Stomach (tissue), 9 donors: ENCODE data around the gene TENT4B. TPM values are rescaled to one million over a fixed set of nuclear protein-coding genes. Genes with fewer than 3 reads are reported as not detected.
A peak's percentile ranks its signal among the peaks of the same experiment; 100 is the strongest.

Experiments
- DNase-seq, 2 donors: peaks; one replicate each; pipeline versions ENCODE4 v3.0.0 to v3.0.0-alpha.2; 2013 to 2019
- H3K27ac ChIP-seq, 5 donors: fragments of 200-600 bp in 4 of 5; sonication (generic) in 4 of 5; one replicate each; pipeline ENCODE4 v1.5.1; 2013 to 2019; ENCODE audit warnings: mild to moderate bottlenecking in 1 of 5, moderate library complexity in 1 of 5
- H3K27me3 ChIP-seq, 3 donors: fragments of 200-600 bp; sonication (generic); one replicate each; pipeline ENCODE4 v1.5.1; 2017 to 2019; ENCODE audit warnings: mixed run types in 1 of 3
- H3K36me3 ChIP-seq, 4 donors: fragments of 200-600 bp; sonication (generic); 1 replicate in 3 of 4; 2 replicates in 1 of 4; pipeline ENCODE4 v1.5.1; 2016 to 2019
- H3K4me1 ChIP-seq, 4 donors: fragments of 200-600 bp; sonication (generic); one replicate each; pipeline ENCODE4 v1.5.1; 2016 to 2019
- H3K4me3 ChIP-seq, 4 donors: fragments of 200-600 bp; sonication (generic) in 3 of 4; one replicate each; pipeline ENCODE4 v1.5.1; 2016 to 2019; ENCODE audit warnings: mild to moderate bottlenecking in 1 of 4
- H3K9me3 ChIP-seq, 4 donors: fragments of 200-600 bp; sonication (generic); one replicate each; pipeline ENCODE4 v1.5.1; 2016 to 2019
- EP300 ChIP-seq: sonication (generic); formaldehyde crosslinking; IDR thresholded peaks from one replicate; pipeline ENCODE4 v1.6.1; 2017; ENCODE audit warnings: antibody characterized with exemption
- POLR2A ChIP-seq, 4 donors: fragments of 450-650 bp; IDR thresholded peaks; one replicate each; pipeline ENCODE4 v1.6.1; 2016; ENCODE audit warnings: antibody characterized with exemption in 4 of 4, control low read depth in 2 of 4, mild to moderate bottlenecking in 1 of 4, moderate library complexity in 1 of 4
- POLR2AphosphoS5 ChIP-seq, 3 donors: sonication (generic); formaldehyde crosslinking; IDR thresholded peaks; one replicate each; pipeline ENCODE4 v1.6.1; 2016; ENCODE audit warnings: antibody characterized with exemption in 3 of 3
- WGBS, 5 donors: extraction: QIAGEN DNeasy Blood & Tissue Kit in 3 of 5; methylation state at CpG; one replicate each; pipeline versions ENCODE4 v1.1.5 to v1.1.7; 2013 to 2018; 5-methylcytosine and 5-hydroxymethylcytosine counted together
- intact Hi-C: fragments of 100-400 bp; cut with DNase I; formaldehyde crosslinking; loops from one replicate; pipeline ENCODE4 v1.15.1; 2023; ENCODE audit warnings: low total_unique reads
- polyA plus RNA-seq, 3 donors: library from polyadenylated mRNA; stranded (reverse); fragments of 200-250 nt; gene quantifications; one replicate each; pipeline ENCODE4 v1.2.3, GENCODE V29; 2013
- total RNA-seq, 5 donors: library from RNA; depleted of rRNA; stranded (reverse); fragments of >200 nt; gene quantifications; one replicate each; pipeline versions ENCODE4 v1.1.0 to v1.2.3, GENCODE V29; 2014 to 2016
- TF ChIP-seq, protein P1 (sequence below), 7 experiments: fragments of 450-650 bp in 4 of 7; fragments of 200-600 bp in 3 of 7; sonication (generic) in 3 of 7; IDR thresholded peaks; one replicate each; pipeline ENCODE4 v1.5.1; 2016 to 2019; ENCODE audit warnings: antibody characterized with exemption in 7 of 7, control low read depth in 2 of 7, mild to moderate bottlenecking in 1 of 7
- donor health status: healthy with polysubstance abuse.
- donor health status: Bipolar disorder and iron deficiency.
- donor health status: healthy.

TENT4B gene
- total and polyA plus RNA-seq, 8 donors, result 2.4 to 24.1 (median 8.3) TPM

DNA sequence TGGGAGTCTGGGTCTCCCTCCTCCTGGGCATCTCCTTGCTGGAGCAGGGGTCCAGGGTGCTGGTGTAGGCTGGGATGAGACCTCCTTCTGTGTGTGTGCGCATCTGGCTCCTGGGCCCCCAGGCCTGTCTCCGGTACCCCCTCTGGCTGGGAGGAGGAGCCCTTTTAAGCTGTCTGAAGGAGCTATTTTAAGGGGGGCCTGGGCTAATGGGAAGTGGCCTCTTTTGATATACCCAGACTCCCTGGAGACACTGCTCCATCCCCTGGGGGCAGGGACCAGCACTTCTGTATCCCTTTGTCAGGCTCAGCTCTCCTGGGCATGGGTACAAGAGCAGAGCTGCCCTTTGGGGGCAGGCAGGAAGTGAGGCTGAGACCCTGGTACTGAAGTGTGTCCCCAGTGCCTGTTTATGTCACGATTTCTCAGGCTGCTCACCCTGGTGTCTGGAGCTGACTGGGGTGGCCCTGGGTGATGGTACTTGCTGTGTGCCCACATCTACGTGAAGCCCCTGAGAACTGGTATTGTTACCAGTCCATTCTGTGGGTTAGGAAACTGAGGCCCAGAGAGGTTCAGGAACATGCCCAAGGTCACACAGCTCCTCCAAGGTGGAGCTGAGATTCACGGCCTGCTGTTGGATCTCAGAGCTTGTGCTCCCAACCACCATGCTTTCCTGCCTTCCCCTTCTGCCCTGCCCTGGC lies 119.7 kb downstream of the TENT4B start:
- Histone ChIP-seq H3K9me3 (no peaks in the 10 kb centered on the region), H3K4me3 (no peak overlapping the region), H3K27me3 (no peaks in the 10 kb centered on the region), H3K36me3 (no peaks in the 10 kb centered on the region), H3K4me1 (peaks cover 0 to 62% (median 0%) of the 10 kb centered on the region in 4 donors), H3K27ac (peak overlapping the region in 2 of 5 donors; percentile 8 to 83)
- TF ChIP-seq EP300, result no peak
- TF ChIP-seq, protein P1, sequence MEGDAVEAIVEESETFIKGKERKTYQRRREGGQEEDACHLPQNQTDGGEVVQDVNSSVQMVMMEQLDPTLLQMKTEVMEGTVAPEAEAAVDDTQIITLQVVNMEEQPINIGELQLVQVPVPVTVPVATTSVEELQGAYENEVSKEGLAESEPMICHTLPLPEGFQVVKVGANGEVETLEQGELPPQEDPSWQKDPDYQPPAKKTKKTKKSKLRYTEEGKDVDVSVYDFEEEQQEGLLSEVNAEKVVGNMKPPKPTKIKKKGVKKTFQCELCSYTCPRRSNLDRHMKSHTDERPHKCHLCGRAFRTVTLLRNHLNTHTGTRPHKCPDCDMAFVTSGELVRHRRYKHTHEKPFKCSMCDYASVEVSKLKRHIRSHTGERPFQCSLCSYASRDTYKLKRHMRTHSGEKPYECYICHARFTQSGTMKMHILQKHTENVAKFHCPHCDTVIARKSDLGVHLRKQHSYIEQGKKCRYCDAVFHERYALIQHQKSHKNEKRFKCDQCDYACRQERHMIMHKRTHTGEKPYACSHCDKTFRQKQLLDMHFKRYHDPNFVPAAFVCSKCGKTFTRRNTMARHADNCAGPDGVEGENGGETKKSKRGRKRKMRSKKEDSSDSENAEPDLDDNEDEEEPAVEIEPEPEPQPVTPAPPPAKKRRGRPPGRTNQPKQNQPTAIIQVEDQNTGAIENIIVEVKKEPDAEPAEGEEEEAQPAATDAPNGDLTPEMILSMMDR (IDR thresholded peaks at IDR 0.05), result no peak
- TF ChIP-seq POLR2AphosphoS5 (IDR thresholded peaks at IDR 0.05), result no peak
- DNase-seq, result no peak
- WGBS, 5 donors, result 84 to 93% (median 91%) methylated on average over 3 to 5 of the region's 5 CpGs
- intact Hi-C loops, result no loop called here

DNA sequence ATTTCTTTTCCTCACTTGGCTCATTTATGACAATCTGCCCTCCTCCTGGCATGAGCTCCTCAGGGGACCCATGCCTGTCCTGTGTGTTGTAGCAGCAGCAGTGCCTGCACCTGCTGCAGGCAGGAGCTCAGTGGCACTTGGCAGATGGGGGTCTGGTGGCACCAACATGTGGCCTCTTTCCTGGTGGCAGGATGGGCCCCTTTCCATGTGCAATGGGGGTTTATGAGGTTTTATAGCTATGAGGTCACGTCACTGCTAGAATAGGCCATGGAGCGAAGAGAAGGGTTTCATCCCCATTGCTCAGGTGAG lies 120.2 kb downstream of the TENT4B start:
- Histone ChIP-seq H3K9me3 (no peaks in the 10 kb centered on the region), H3K4me1 (peaks cover 0 to 60% (median 0%) of the 10 kb centered on the region in 4 donors), H3K4me3 (no peak overlapping the region), H3K36me3 (no peaks in the 10 kb centered on the region), H3K27ac (peak overlapping the region in 3 of 5 donors; percentile 74 to 84 (median 83)), H3K27me3 (no peaks in the 10 kb centered on the region)
- DNase-seq, result peak in 1 of 2 donors; percentile 1
- 90 to 100% (median 92%) methylated on average over 2 of the region's 2 CpGs for WGBS, 5 donors
- intact Hi-C loops, result no loop called here
- no peak for TF ChIP-seq POLR2AphosphoS5 (IDR thresholded peaks at IDR 0.05)
- no peak for TF ChIP-seq POLR2A (IDR thresholded peaks at IDR 0.05)
- TF ChIP-seq, protein P1 (IDR thresholded peaks at IDR 0.05), result no peak
- TF ChIP-seq EP300, result no peak

DNA sequence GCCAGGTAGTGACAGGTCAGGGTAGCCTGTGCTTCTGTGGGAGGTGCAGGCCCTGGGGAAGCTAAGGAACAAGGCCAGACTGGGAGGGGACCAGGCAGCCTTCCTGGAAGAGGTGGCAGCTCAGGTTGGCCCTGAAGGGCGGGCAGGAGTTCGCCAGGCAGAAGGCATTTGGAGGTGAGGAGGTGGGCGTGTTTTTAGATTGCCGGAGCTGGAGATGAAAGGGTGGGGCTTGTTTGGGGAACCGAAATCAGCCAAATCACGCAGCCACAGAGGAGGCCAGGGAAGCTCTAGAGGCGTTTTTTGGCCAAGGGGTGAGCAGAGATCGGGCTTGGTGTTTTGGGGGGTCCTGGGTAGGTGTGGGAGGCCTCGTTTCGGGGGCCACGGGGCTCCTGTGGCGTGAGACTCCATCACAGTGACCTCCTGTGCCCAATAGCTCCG lies 120.8 kb downstream of the TENT4B start:
- WGBS, 5 donors, result 53 to 69% (median 58%) methylated on average over 13 of the region's 13 CpGs
- peak overlapping the region; percentile 26 to 84 (median 74) for H3K27ac ChIP-seq
- intact Hi-C loops, result no loop called here
- H3K4me3 ChIP-seq, result peak overlapping the region; percentile 18 to 35 (median 34)
- TF ChIP-seq, protein P1 (IDR thresholded peaks at IDR 0.05), result no peak
- TF ChIP-seq EP300, result no peak
- TF ChIP-seq POLR2AphosphoS5 (IDR thresholded peaks at IDR 0.05), result no peak
- TF ChIP-seq POLR2A (IDR thresholded peaks at IDR 0.05), result no peak
- H3K4me1 ChIP-seq, result peaks cover 0 to 58% (median 1%) of the 10 kb centered on the region in 4 donors
- no peaks in the 10 kb centered on the region for H3K36me3 ChIP-seq
- no peaks in the 10 kb centered on the region for H3K9me3 ChIP-seq
- H3K27me3 ChIP-seq, result no peaks in the 10 kb centered on the region
- peak in 1 of 2 donors; percentile 36 for DNase-seq

DNA sequence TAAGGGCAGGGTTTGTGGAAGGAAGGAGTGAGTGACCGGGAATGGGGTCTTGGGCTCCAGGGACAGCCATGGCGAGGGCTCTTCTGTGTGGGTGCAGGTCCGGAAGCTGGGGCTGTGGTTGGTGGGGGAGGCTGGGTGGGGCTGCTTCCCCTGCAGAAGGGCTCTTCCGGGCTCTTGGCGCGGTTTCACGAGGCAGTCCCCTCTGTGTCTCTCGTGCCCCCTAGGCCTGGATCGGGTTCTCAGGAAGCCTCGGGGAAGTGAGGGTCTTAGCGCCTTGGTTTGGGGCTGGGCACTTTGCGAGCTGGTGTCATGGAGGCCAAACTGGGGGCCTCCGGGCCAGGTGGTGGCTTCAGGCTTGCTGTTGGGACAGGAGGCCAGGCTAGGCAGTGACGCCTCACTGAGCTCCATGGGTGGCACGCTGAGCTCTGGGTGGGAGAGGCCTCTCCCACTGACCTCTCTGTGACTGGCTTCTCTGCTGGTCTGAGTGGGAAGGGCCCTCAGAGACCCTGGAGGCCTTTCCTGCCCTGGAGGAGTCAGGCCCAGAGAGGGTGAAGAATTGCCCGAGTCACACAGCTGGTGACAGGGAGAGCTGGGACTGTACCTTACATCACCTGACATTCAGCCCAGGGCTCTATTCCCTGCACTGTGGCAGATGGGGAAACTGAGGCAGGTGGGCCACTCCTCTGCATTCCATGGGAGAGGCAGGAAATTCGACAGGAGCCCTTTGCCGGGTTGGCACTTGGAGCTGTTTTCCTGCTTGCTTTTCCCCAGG lies 121.4 kb downstream of the TENT4B start:
- intact Hi-C loops, result no loop called here

More for the DNA sequence above, 121.4 kb downstream of the TENT4B start:
- no peaks in the 10 kb centered on the region for H3K36me3 ChIP-seq
- H3K27me3 ChIP-seq, result no peaks in the 10 kb centered on the region
- DNase-seq, result peak in 1 of 2 donors; percentile 32
- no peaks in the 10 kb centered on the region for H3K9me3 ChIP-seq
- peaks cover 0 to 64% (median 4%) of the 10 kb centered on the region in 4 donors for H3K4me1 ChIP-seq
- 60 to 78% (median 76%) methylated on average over 11 to 18 of the region's 18 CpGs for WGBS, 5 donors
- H3K4me3 ChIP-seq, result peak overlapping the region; percentile 18 to 35 (median 34)
- peak overlapping the region; percentile 43 to 84 (median 74) for H3K27ac ChIP-seq
- TF ChIP-seq POLR2AphosphoS5 (IDR thresholded peaks at IDR 0.05) (no peak), POLR2A (IDR thresholded peaks at IDR 0.05) (no peak)
- TF ChIP-seq, protein P1 (IDR thresholded peaks at IDR 0.05), result no peak
